HepG2 (cell line): Measurements from ENCODE around the gene CACNA1G. TPM values are rescaled to one million over a fixed set of nuclear protein-coding genes. Genes with fewer than 3 reads are reported as not detected.

Experiments
- DNMT1 ChIP-seq: sonication (generic); formaldehyde crosslinking; IDR thresholded peaks from 2 replicates; pipeline ENCODE4 v1.5.1; 2020; ENCODE audit warnings: mild to moderate bottlenecking, missing genetic modification reagents
- NFRKB ChIP-seq: fragments of 450-650 bp; IDR thresholded peaks from 2 replicates; pipeline ENCODE4 v1.6.1; 2017
- NFYC ChIP-seq: IDR thresholded peaks from 2 replicates; pipeline ENCODE4 v1.6.1; 2016; ENCODE audit warnings: missing genetic modification reagents, missing compliant biosample characterization
- NONO ChIP-seq, 2 experiments: fragments of 450-650 bp in 1 of 2; sonication (generic) in 1 of 2; formaldehyde crosslinking in 1 of 2; IDR thresholded peaks in 1 of 2; conservative IDR thresholded peaks in 1 of 2; 2 replicates each; pipeline versions ENCODE4 v1.6.1 to v1.8.0; 2017 to 2022; ENCODE audit warnings: mild to moderate bottlenecking in 1 of 2, missing genetic modification reagents in 1 of 2, moderate library complexity in 1 of 2
- NR2F6 ChIP-seq, 2 experiments: IDR thresholded peaks; 2 replicates each; pipeline ENCODE4 v1.6.1; 2016; ENCODE audit warnings: antibody characterized with exemption in 1 of 2, mild to moderate bottlenecking in 1 of 2
- PATZ1 ChIP-seq: sonication (generic); formaldehyde crosslinking; IDR thresholded peaks from 2 replicates; pipeline ENCODE4 v1.4.0; 2020; ENCODE audit warnings: missing genetic modification reagents
- PAWR ChIP-seq: sonication (generic); formaldehyde crosslinking; IDR thresholded peaks from 2 replicates; pipeline ENCODE4 v1.4.0; 2020; ENCODE audit warnings: missing genetic modification reagents, mild to moderate bottlenecking, borderline replicate concordance
- REPIN1 ChIP-seq: sonication (generic); formaldehyde crosslinking; IDR thresholded peaks from 2 replicates; pipeline ENCODE4 v1.8.0; 2022; ENCODE audit warnings: missing genetic modification reagents, low read depth, mild to moderate bottlenecking, borderline replicate concordance
- RFX3 ChIP-seq: IDR thresholded peaks from 2 replicates; pipeline ENCODE4 v1.6.1; 2016; ENCODE audit warnings: missing biosample characterization, missing genetic modification reagents
- ZEB1 ChIP-seq: IDR thresholded peaks from 2 replicates; pipeline ENCODE4 v1.6.1; 2012; ENCODE audit warnings: mild to moderate bottlenecking, low read depth, inconsistent platforms; ENCODE audit not compliant: insufficient replicate concordance
- ZFY ChIP-seq: sonication (generic); formaldehyde crosslinking; IDR thresholded peaks from 2 replicates; pipeline ENCODE4 v1.4.0; 2020; ENCODE audit warnings: missing genetic modification reagents
- ZKSCAN1 ChIP-seq: fragments of 150-350 bp; IDR thresholded peaks from 2 replicates; pipeline ENCODE4 v1.6.1; 2014; ENCODE audit warnings: low read length
- ZMYM4 ChIP-seq: sonication (generic); formaldehyde crosslinking; IDR thresholded peaks from 2 replicates; pipeline ENCODE4 v1.8.1; 2023; ENCODE audit warnings: mild to moderate bottlenecking, missing genetic modification reagents
- ZNF10 ChIP-seq: sonication (generic); formaldehyde crosslinking; IDR thresholded peaks from 2 replicates; pipeline ENCODE4 v1.4.0; 2020; ENCODE audit warnings: mild to moderate bottlenecking, low read depth, missing genetic modification reagents, borderline replicate concordance
- ZNF136 ChIP-seq: sonication (generic); formaldehyde crosslinking; IDR thresholded peaks from 2 replicates; pipeline ENCODE4 v1.8.1; 2022; ENCODE audit warnings: low read depth, mild to moderate bottlenecking, moderate library complexity, missing genetic modification reagents
- ZNF230 ChIP-seq: sonication (generic); formaldehyde crosslinking; IDR thresholded peaks from 2 replicates; pipeline ENCODE4 v1.4.0; 2020; ENCODE audit warnings: mild to moderate bottlenecking, missing genetic modification reagents
- ZNF510 ChIP-seq: sonication (generic); formaldehyde crosslinking; IDR thresholded peaks from 2 replicates; pipeline ENCODE4 v1.4.0; 2020; ENCODE audit warnings: low read depth, mild to moderate bottlenecking, missing genetic modification reagents
- ZNF598 ChIP-seq: sonication (generic); formaldehyde crosslinking; IDR thresholded peaks from 2 replicates; pipeline ENCODE4 v1.5.1; 2020; ENCODE audit warnings: mild to moderate bottlenecking, missing genetic modification reagents, borderline replicate concordance
- ZNF670 ChIP-seq: sonication (generic); formaldehyde crosslinking; IDR thresholded peaks from 2 replicates; pipeline ENCODE4 v1.8.0; 2022; ENCODE audit warnings: mild to moderate bottlenecking, missing genetic modification reagents, borderline replicate concordance
- ZNF780A ChIP-seq: sonication (generic); formaldehyde crosslinking; IDR thresholded peaks from 2 replicates; pipeline ENCODE4 v1.8.0; 2022; ENCODE audit warnings: mild to moderate bottlenecking, missing genetic modification reagents, moderate library complexity
- ZNF839 ChIP-seq: sonication (generic); formaldehyde crosslinking; IDR thresholded peaks from 2 replicates; pipeline ENCODE4 v1.4.0; 2020; ENCODE audit warnings: missing genetic modification reagents, mild to moderate bottlenecking, borderline replicate concordance
- ZSCAN12 ChIP-seq: sonication (generic); formaldehyde crosslinking; IDR thresholded peaks from 2 replicates; pipeline ENCODE4 v1.9.0; 2021; ENCODE audit warnings: mild to moderate bottlenecking, missing genetic modification reagents
- ZSCAN25 ChIP-seq: sonication (generic); formaldehyde crosslinking; IDR thresholded peaks from 2 replicates; pipeline ENCODE4 v1.8.0; 2022; ENCODE audit warnings: mild to moderate bottlenecking, missing genetic modification reagents
- polyA plus RNA-seq, 8 experiments: library from polyadenylated mRNA; depleted of rRNA in 3 of 8; stranded (reverse) in 7 of 8; unstranded in 1 of 8; fragments of >200 nt; fragmentation: Illumina TruSeq in 4 of 8; extraction: Trizol in 4 of 8; gene quantifications; 2 replicates each; pipeline versions ENCODE4 v1.2.1 to v1.2.3, GENCODE V29; 2011 to 2016; ENCODE audit warnings: low read depth in 4 of 8, missing spikeins in 1 of 8, mixed read lengths in 1 of 8; ENCODE audit not compliant: insufficient read depth in 1 of 8
- total RNA-seq, 5 experiments: library from RNA; depleted of rRNA; stranded (reverse); fragments of >200 nt; fragmentation: Illumina TruSeq; extraction: Trizol; gene quantifications; 2 replicates each; pipeline ENCODE4 v1.2.3, GENCODE V29; 2016; ENCODE audit warnings: low read depth in 1 of 5
- TF ChIP-seq, protein P1 (sequence below): sonication (generic); formaldehyde crosslinking; IDR thresholded peaks from 2 replicates; pipeline ENCODE4 v1.5.0; 2020; ENCODE audit warnings: missing genetic modification reagents
- TF ChIP-seq, protein P2 (sequence below): fragments of 450-650 bp; IDR thresholded peaks from 2 replicates; pipeline ENCODE4 v1.6.1; 2016

Gene CACNA1G
- total and polyA plus RNA-seq, 2 of the 13 experiments (the other 11 are each of a cell fraction or from before 2014, with no cell fraction given): 0.02 TPM; not detected in 1

DNA sequence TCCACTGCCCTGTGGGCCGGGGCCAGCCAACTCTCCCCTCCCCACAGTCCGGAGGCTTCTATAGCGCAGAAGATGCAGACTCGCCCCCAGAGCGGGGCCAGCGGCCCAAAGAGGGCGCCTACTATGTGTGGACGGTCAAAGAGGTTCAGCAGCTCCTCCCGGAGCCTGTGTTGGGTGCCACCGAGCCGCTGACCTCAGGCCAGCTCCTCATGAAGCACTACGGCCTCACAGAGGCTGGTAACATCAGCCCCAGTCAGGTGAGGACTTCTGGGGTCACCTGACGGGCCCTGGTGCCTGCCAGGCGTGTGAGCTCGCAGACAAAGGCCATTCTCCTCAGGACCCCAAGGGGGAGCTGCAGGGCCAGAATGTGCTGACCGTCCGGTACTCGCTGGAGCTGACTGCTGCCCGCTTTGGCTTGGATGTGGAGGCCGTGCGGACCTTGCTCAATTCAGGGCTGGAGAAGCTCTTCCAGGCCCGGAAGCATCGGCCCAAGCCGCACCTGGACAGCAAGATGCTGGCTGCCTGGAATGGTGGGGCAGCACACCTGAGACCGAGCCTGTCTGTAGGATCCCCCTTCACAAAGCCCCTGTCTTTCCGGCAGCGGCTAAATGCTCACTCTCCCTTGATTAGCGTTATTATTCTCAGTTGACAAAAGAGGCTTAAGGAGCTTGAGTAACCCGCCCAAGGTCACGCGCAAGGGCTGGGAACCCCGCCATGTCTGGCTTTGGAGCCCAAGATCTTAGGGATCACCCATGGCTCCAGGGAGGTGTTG is 9.7 kb upstream of the CACNA1G start (continued):
- no peak for TF ChIP-seq ZNF670 (CRISPR knock-in tag)
- peak; percentile 43; the same call in 1 of the 2 replicates for TF ChIP-seq PATZ1
- no peak for TF ChIP-seq ZNF510 (CRISPR knock-in tag)
- no peak for TF ChIP-seq NFYC (CRISPR knock-in tag)
- TF ChIP-seq ZNF839 (CRISPR knock-in tag): no peak
- peak; percentile 83 for TF ChIP-seq ZKSCAN1
- TF ChIP-seq ZSCAN25 (CRISPR knock-in tag): peak; percentile 57; the same call in 1 of the 2 replicates
- TF ChIP-seq REPIN1 (CRISPR knock-in tag): no peak
- TF ChIP-seq ZNF10: no peak
- no peak for TF ChIP-seq NR2F6 (IDR thresholded peaks at IDR 0.05)
- peak; percentile 42; the same call in 1 of the 2 replicates for TF ChIP-seq NR2F6 (CRISPR knock-in tag; IDR thresholded peaks at IDR 0.05)
- no peak for TF ChIP-seq NONO (IDR thresholded peaks at IDR 0.05)
- no peak for TF ChIP-seq NONO (CRISPR knock-in tag; conservative IDR thresholded peaks at IDR 0.05)
- no peak for TF ChIP-seq ZMYM4 (CRISPR knock-in tag)
- TF ChIP-seq ZNF598 (CRISPR knock-in tag): 0 out of 2 replicates have a peak, but pooled peaks have one; percentile 42
- TF ChIP-seq ZFY (CRISPR knock-in tag): peak; percentile 51; the same call in 1 of the 2 replicates
- TF ChIP-seq ZSCAN12 (CRISPR knock-in tag): no peak
- no peak for TF ChIP-seq NFRKB
- TF ChIP-seq PAWR (CRISPR knock-in tag): no peak
- TF ChIP-seq ZNF780A (CRISPR knock-in tag): no peak
- TF ChIP-seq ZEB1: peak; percentile 57
- 0 out of 2 replicates have a peak, but pooled peaks have one; percentile 31 for TF ChIP-seq DNMT1 (CRISPR knock-in tag)
- peak; percentile 58; the same call in 1 of the 2 replicates for TF ChIP-seq ZNF136 (CRISPR knock-in tag)
- TF ChIP-seq, protein P1, sequence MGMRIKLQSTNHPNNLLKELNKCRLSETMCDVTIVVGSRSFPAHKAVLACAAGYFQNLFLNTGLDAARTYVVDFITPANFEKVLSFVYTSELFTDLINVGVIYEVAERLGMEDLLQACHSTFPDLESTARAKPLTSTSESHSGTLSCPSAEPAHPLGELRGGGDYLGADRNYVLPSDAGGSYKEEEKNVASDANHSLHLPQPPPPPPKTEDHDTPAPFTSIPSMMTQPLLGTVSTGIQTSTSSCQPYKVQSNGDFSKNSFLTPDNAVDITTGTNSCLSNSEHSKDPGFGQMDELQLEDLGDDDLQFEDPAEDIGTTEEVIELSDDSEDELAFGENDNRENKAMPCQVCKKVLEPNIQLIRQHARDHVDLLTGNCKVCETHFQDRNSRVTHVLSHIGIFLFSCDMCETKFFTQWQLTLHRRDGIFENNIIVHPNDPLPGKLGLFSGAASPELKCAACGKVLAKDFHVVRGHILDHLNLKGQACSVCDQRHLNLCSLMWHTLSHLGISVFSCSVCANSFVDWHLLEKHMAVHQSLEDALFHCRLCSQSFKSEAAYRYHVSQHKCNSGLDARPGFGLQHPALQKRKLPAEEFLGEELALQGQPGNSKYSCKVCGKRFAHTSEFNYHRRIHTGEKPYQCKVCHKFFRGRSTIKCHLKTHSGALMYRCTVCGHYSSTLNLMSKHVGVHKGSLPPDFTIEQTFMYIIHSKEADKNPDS (CRISPR knock-in tag): no peak
- TF ChIP-seq RFX3: no peak
- no peak for TF ChIP-seq ZNF230 (CRISPR knock-in tag)
- TF ChIP-seq, protein P2, sequence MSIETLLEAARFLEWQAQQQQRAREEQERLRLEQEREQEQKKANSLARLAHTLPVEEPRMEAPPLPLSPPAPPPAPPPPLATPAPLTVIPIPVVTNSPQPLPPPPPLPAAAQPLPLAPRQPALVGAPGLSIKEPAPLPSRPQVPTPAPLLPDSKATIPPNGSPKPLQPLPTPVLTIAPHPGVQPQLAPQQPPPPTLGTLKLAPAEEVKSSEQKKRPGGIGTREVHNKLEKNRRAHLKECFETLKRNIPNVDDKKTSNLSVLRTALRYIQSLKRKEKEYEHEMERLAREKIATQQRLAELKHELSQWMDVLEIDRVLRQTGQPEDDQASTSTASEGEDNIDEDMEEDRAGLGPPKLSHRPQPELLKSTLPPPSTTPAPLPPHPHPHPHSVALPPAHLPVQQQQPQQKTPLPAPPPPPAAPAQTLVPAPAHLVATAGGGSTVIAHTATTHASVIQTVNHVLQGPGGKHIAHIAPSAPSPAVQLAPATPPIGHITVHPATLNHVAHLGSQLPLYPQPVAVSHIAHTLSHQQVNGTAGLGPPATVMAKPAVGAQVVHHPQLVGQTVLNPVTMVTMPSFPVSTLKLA: no peak
